Colonic mucosa (tissue), 4 donors: Measurements from ENCODE around the gene SCAP. TPM values are rescaled to one million over a fixed set of nuclear protein-coding genes. Genes with fewer than 3 reads are reported as not detected.

ENCODE experiments used
- DNase-seq: peaks from one replicate; pipeline ENCODE4 v3.0.0-alpha.2; 2020
- H3K27ac ChIP-seq: fragments of 200-600 bp; one replicate; pipeline ENCODE4 v1.8.0; 2021
- H3K27me3 ChIP-seq: fragments of 200-600 bp; one replicate; pipeline ENCODE4 v1.8.0; 2021
- H3K36me3 ChIP-seq: fragments of 200-600 bp; one replicate; pipeline ENCODE4 v1.8.0; 2021
- H3K4me1 ChIP-seq: fragments of 200-600 bp; one replicate; pipeline ENCODE4 v1.8.0; 2021; ENCODE audit warnings: mild to moderate bottlenecking
- H3K4me3 ChIP-seq: fragments of 200-600 bp; one replicate; pipeline ENCODE4 v1.8.0; 2021
- H3K9ac ChIP-seq, 2 donors: one replicate each; pipeline ENCODE4 v1.7.0; 2013; ENCODE audit warnings: control low read depth in 2 of 2, low read depth in 2 of 2, low read length in 2 of 2
- H3K9me3 ChIP-seq: fragments of 200-600 bp; one replicate; pipeline ENCODE4 v1.8.0; 2021
- CTCF ChIP-seq: fragments of 200-600 bp; IDR thresholded peaks from one replicate; pipeline ENCODE4 v1.8.0; 2022; ENCODE audit warnings: antibody characterized with exemption, mild to moderate bottlenecking
- intact Hi-C: fragments of 100-400 bp; cut with DNase I; formaldehyde crosslinking; loops from one replicate; pipeline ENCODE4 v1.14.1; 2022
- total RNA-seq, 2 donors: library from RNA; stranded (reverse); fragmentation: NEBNext Ultra II Directional in 1 of 2; extraction: Animal tissue kit (Norgen Biotek cat#: 25700) in 1 of 2; gene quantifications; one replicate each; pipeline ENCODE4 v1.2.1, GENCODE V29; 2021
- donor health status: healthy.
- donor health status: DM: no; HTN: no; CAD: no.
- donor health status: DM: no; HTN: no; CAD: no.

Gene SCAP
- total RNA-seq, 2 donors from 2014 or later, result 86.5 to 137 TPM

- no peaks in the 10 kb centered on the region for H3K27me3 ChIP-seq
- H3K27ac ChIP-seq, result no peak overlapping the region
- no peak overlapping the region for H3K4me3 ChIP-seq
- H3K36me3 ChIP-seq, result no peaks in the 10 kb centered on the region
- intact Hi-C loops, result no loop called here
- no peak overlapping the region for H3K9ac ChIP-seq
- no peaks in the 10 kb centered on the region for H3K4me1 ChIP-seq
- no peaks in the 10 kb centered on the region for H3K9me3 ChIP-seq
- DNase-seq, result no peak
- no peak for TF ChIP-seq CTCF
These were observed 90.7 kb downstream of the SCAP start for GRCh38 chr3:47385007-47385406.

DNA sequence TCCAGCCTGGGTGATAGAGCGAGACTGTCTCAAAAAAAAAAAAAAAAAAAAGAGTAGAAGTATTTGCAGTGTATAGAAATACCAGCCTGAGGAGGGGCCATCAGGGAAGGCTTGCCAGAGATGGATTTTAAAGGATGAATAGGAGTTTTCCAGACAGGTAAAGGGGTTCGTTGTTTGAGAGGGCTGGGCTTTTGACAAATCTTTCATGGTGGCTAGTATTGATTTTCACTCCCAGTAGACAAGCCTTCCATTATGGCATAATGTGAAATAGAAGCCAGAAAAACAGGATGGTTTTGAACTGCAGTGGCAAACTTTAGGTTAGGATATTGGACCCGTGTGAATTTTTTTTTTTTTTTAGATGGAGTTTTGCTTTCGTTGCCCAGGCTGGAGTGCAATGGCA lies 91.3 kb downstream of the SCAP start:
- H3K36me3 ChIP-seq, result no peaks in the 10 kb centered on the region
- no peaks in the 10 kb centered on the region for H3K27me3 ChIP-seq
- H3K4me1 ChIP-seq, result no peaks in the 10 kb centered on the region
- no peak overlapping the region for H3K9ac ChIP-seq
- DNase-seq, result no peak
- no peak for TF ChIP-seq CTCF
- no peak overlapping the region for H3K4me3 ChIP-seq
- intact Hi-C loops, result no loop called here
- no peak overlapping the region for H3K27ac ChIP-seq
- H3K9me3 ChIP-seq, result no peaks in the 10 kb centered on the region

DNA sequence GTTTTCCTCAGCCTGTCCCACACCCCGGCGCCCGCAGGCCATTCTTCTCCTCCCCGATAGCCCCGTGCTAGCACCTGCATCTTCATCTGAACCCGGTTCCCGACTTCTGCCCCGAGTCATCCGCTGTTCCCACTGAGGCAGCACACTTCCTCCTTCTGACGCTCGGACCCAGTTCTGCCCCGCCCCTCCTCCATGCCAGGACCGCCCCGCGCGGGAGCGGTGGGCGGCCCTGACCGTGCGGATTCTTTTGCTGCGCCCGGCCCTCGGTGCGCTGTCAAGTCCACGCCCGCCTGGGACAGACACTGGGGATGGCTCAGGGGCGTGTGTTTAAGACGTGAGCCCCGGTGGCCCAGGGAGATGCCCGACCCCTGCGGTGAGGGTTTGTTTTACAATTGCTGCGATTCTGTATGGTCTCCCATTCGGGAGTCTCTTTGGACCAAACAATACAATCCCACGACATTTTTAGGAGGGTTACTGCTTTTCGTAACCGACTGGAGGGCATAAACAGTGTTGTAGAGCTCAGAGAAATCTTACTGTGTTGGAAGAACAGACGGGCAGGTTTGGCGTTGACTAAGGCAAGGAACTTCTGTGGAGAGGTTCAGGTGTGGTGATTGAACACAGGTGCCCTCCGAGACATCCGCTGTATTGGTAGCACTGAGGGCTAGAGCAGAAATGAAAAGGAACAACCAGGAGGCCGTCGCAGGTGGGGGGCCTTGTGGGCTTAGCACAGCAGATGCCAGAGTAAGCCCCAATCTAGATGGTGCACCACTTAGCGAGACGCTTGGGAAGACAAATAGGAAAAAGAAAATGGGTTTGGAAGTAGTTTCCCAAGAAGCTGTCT lies 94.2 kb downstream of the SCAP start:
- TF ChIP-seq CTCF, result no peak
- no peaks in the 10 kb centered on the region for H3K4me1 ChIP-seq
- H3K27ac ChIP-seq, result peak overlapping the region; percentile 94
- peak overlapping the region; percentile 85 for H3K4me3 ChIP-seq
- intact Hi-C loops, result no loop called here
- peak overlapping the region; percentile 95 to 97 for H3K9ac ChIP-seq
- H3K36me3 ChIP-seq, result no peaks in the 10 kb centered on the region
- no peaks in the 10 kb centered on the region for H3K27me3 ChIP-seq
- no peaks in the 10 kb centered on the region for H3K9me3 ChIP-seq
- peak; percentile 91 for DNase-seq

- DNase-seq, result peak; percentile 100
- H3K27me3 ChIP-seq, result no peaks in the 10 kb centered on the region
- H3K27ac ChIP-seq, result peak within 1 kb of the TSS; percentile 94
- H3K9me3 ChIP-seq, result no peaks in the 10 kb centered on the region
- H3K4me1 ChIP-seq, result no peaks in the 10 kb centered on the region
- peak within 1 kb of the TSS; percentile 85 for H3K4me3 ChIP-seq
- no peaks in the 10 kb centered on the region for H3K36me3 ChIP-seq
- TF ChIP-seq CTCF, result no peak
- peak within 1 kb of the TSS; percentile 95 to 97 for H3K9ac ChIP-seq
- intact Hi-C loops, result no loop called here
These were observed 95.0 kb downstream of the SCAP start, which contains the start of gene PTPN23 for GRCh38 chr3:47380601-47381316. Gene PTPN23 (plus strand): TSS chr3:47381021. CDS start chr3:47381097, 76 bp downstream.

- no peaks in the 10 kb centered on the region for H3K36me3 ChIP-seq
- peak overlapping the region; percentile 85 for H3K4me3 ChIP-seq
- H3K4me1 ChIP-seq, result no peaks in the 10 kb centered on the region
- H3K27me3 ChIP-seq, result no peaks in the 10 kb centered on the region
- intact Hi-C loops, result no loop called here
- H3K9me3 ChIP-seq, result no peaks in the 10 kb centered on the region
- no peak for TF ChIP-seq CTCF
- H3K27ac ChIP-seq, result peak overlapping the region; percentile 94
- no peak for DNase-seq
- H3K9ac ChIP-seq, result peak overlapping the region; percentile 94 to 96
These were observed 95.6 kb downstream of the SCAP start for GRCh38 chr3:47380026-47380600.
